Measurements from ENCODE around the gene TRNAU1AP. TPM values are rescaled to one million over a fixed set of nuclear protein-coding genes. Genes with fewer than 3 reads are reported as not detected.
"Not testable (repeated sequence)": the region's sequence is repeated elsewhere in the genome, so short reads cannot be mapped to it uniquely, and the experiment has no call there.

TRNAU1AP gene
- total RNA-seq, 1 donor from 2014 or later: 42.0 TPM

- H3K4me1 Mint-ChIP-seq: peaks cover 42% of the 10 kb centered on the region
- peak overlapping the region; percentile 91 for H3K27ac Mint-ChIP-seq
- no peaks in the 10 kb centered on the region for H3K9me3 Mint-ChIP-seq
These were observed 28.0 kb downstream of the TRNAU1AP start for GRCh38 chr1:28580722-28581530.

GRCh38 chr1:28581531-28582247 is 28.8 kb downstream of the TRNAU1AP start:
- Mint-ChIP-seq H3K4me3 (peak overlapping the region; percentile 96), H3K9me3 (no peaks in the 10 kb centered on the region), H3K4me1 (peaks cover 48% of the 10 kb centered on the region), H3K36me3 (ENCODE audit: low read depth) (peaks cover 48% of the 10 kb centered on the region), H3K27ac (peak overlapping the region; percentile 91), H3K27me3 (no peaks in the 10 kb centered on the region)
- DNase-seq (peak; percentile 94), ATAC-seq (ENCODE audit: low read depth) (peak; percentile 90)
- no peak for TF ChIP-seq CTCF (IDR thresholded peaks at IDR 0.05)
- CTCF ChIA-PET: interaction anchor here (0.9 to 2.2 kb wide), 13 partner anchors 19 to 333 kb away, joined by 3 to 10 read pairs (median 4); partner anchors contain the start of genes PHACTR4, RNU11, TAF12 and TRNAU1AP
- POLR2A ChIA-PET: interaction anchor here (0.5 to 9.4 kb wide), 58 partner anchors 9 to 809 kb away, joined by 3 to 221 read pairs (median 6); partner anchors contain the start of genes ATP5IF1, EYA3, GMEB1 and MED18
- intact Hi-C loops (cut with micrococcal nuclease): loop anchor here (1.0 to 5.0 kb wide), 11 partner anchors 11 to 601 kb away; partner anchors contain the start of genes RAB42, RCC1, RNU11 and SRSF4

More at GRCh38 chr1:28580722-28581530, 28.0 kb downstream of the TRNAU1AP start:
- ATAC-seq (ENCODE audit: low read depth) (peak; percentile 17), DNase-seq (no peak)
- Mint-ChIP-seq H3K36me3 (ENCODE audit: low read depth) (peaks cover 51% of the 10 kb centered on the region), H3K4me3 (peak overlapping the region; percentile 96), H3K27me3 (no peaks in the 10 kb centered on the region)
- ChIA-PET POLR2A (interaction anchor here (0.5 to 9.4 kb wide), 53 partner anchors 9 to 1680 kb away, joined by 3 to 221 read pairs (median 6); partner anchors contain the start of genes ATP5IF1, EYA3, GMEB1 and GPATCH3), CTCF (interaction anchor here (0.5 to 2.2 kb wide), 12 partner anchors 19 to 333 kb away, joined by 3 to 10 read pairs (median 4); partner anchors contain the start of genes PHACTR4, RNU11, TAF12 and TRNAU1AP)
- TF ChIP-seq CTCF (IDR thresholded peaks at IDR 0.05): no peak
- intact Hi-C loops (cut with micrococcal nuclease): loop anchor here (1.0 to 5.0 kb wide), 9 partner anchors 28 to 601 kb away; partner anchors contain the start of genes RCC1, RNU11, SRSF4 and TAF12

- CTCF ChIA-PET: interaction anchor here (0.9 to 2.2 kb wide), 11 partner anchors 18 to 334 kb away, joined by 3 to 10 read pairs (median 4); partner anchors contain the start of genes PHACTR4, TAF12, TRNAU1AP and YTHDF2
- Mint-ChIP-seq H3K27me3 (no peaks in the 10 kb centered on the region), H3K36me3 (ENCODE audit: low read depth) (peaks cover 42% of the 10 kb centered on the region), H3K27ac (peak overlapping the region; percentile 91), H3K4me1 (peaks cover 52% of the 10 kb centered on the region), H3K9me3 (no peaks in the 10 kb centered on the region), H3K4me3 (peak overlapping the region; percentile 96)
- intact Hi-C loops (cut with micrococcal nuclease): loop anchor here (1.0 to 5.0 kb wide), 4 partner anchors 10 to 600 kb away; partner anchors contain the start of genes RAB42, SRSF4 and YTHDF2
- POLR2A ChIA-PET: interaction anchor here (0.5 to 9.4 kb wide), 48 partner anchors 8 to 809 kb away, joined by 3 to 221 read pairs (median 6); partner anchors contain the start of genes ATP5IF1, EYA3, GMEB1 and MED18
- DNase-seq (no peak), ATAC-seq (ENCODE audit: low read depth) (peak; percentile 1)
- TF ChIP-seq CTCF (IDR thresholded peaks at IDR 0.05): no peak
These were observed 29.3 kb downstream of the TRNAU1AP start for GRCh38 chr1:28582248-28582615.

GRCh38 chr1:28586585-28587391 is 33.9 kb downstream of the TRNAU1AP start:
- ATAC-seq (ENCODE audit: low read depth); H3K4me3 Mint-ChIP-seq; DNase-seq; H3K36me3 Mint-ChIP-seq (ENCODE audit: low read depth); intact Hi-C loops (cut with micrococcal nuclease); H3K27me3 Mint-ChIP-seq; H3K9me3 Mint-ChIP-seq; CTCF ChIA-PET: not testable (repeated sequence)
- POLR2A ChIA-PET: interaction anchor here (0.7 kb wide), 1 partner anchor 56 kb away, joined by 3 read pairs; no protein-coding TSS in a partner anchor
- Mint-ChIP-seq H3K4me1 (peaks cover 26% of the 10 kb centered on the region), H3K27ac (peak overlapping the region; percentile 83)
